Skeletal muscle tissue (tissue), 4 donors: Measurements from ENCODE around the gene SCUBE2. TPM values are rescaled to one million over a fixed set of nuclear protein-coding genes. Genes with fewer than 3 reads are reported as not detected.

ENCODE experiments used
- H3K27ac ChIP-seq: one replicate; pipeline ENCODE4 v1.7.0; 2013; ENCODE audit warnings: mild to moderate bottlenecking, low read depth, low read length, inconsistent platforms
- H3K27me3 ChIP-seq, 3 donors: one replicate each; pipeline ENCODE4 v1.7.0; 2013; ENCODE audit warnings: low read length in 3 of 3; ENCODE audit not compliant: control insufficient read depth in 3 of 3, insufficient read depth in 3 of 3
- H3K36me3 ChIP-seq, 3 donors: one replicate each; pipeline ENCODE4 v1.7.0; 2013; ENCODE audit warnings: low read length in 3 of 3; ENCODE audit not compliant: control insufficient read depth in 3 of 3, insufficient read depth in 3 of 3
- H3K4me1 ChIP-seq, 3 donors: one replicate each; pipeline ENCODE4 v1.7.0; 2013; ENCODE audit warnings: low read length in 3 of 3, mild to moderate bottlenecking in 3 of 3; ENCODE audit not compliant: control insufficient read depth in 3 of 3, insufficient read depth in 3 of 3
- H3K4me3 ChIP-seq, 3 donors: one replicate each; pipeline ENCODE4 v1.7.0; 2013; ENCODE audit warnings: low read length in 3 of 3
- H3K9ac ChIP-seq, 3 donors: one replicate each; pipeline ENCODE4 v1.7.0; 2013; ENCODE audit warnings: low read length in 3 of 3, mild to moderate bottlenecking in 3 of 3, moderate library complexity in 2 of 3, low read depth in 1 of 3
- H3K9me3 ChIP-seq, 3 donors: one replicate each; pipeline ENCODE4 v1.7.0; 2013; ENCODE audit warnings: low read length in 3 of 3; ENCODE audit not compliant: control insufficient read depth in 3 of 3
- total RNA-seq: library from RNA; depleted of rRNA; stranded (reverse); fragments of >200 nt; gene quantifications from one replicate; pipeline ENCODE4 v1.2.3, GENCODE V29; 2014
- donor health status: Osteomylitis.

The SCUBE2 gene
- total RNA-seq, 1 donor from 2014 or later = 37.1 TPM

DNA sequence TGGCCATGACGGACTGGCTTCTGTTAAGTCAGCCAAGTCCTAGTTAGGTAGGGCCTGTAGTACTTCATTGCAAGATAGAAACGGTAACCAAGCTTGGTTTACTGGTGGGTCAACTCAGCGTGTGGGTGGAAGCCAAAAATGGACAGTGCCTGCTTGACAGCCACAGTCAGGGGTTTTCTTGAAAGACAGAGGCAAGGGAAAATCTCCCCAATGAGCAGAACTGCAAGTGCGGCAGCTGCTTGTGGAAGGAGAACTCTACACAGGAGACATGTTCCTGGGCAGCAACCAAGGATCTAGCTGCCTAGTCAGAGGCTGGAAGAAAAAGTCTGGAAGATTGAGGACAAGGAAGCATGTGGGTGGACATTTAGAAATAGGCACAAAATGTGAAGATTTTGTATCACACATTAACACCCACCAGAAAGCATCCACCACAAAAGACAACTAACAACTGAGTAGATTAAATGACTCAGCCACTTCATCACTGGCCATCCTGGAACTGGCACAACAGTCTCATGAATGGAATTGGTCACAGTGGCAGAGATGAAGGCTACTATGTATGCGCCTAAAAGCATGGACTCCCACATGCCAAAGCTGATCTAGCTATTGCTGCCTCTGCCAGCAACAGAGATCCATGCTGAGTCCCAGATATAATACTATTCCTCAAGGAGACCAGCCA is 40.9 kb upstream of the SCUBE2 start:
- H3K9me3 ChIP-seq = no peaks in the 10 kb centered on the region
- H3K27me3 ChIP-seq = no peaks in the 10 kb centered on the region
- no peak overlapping the region for H3K27ac ChIP-seq
- peaks cover 0 to 12% (median 2%) of the 10 kb centered on the region in 3 donors for H3K4me1 ChIP-seq
- no peak overlapping the region for H3K9ac ChIP-seq
- no peak overlapping the region for H3K4me3 ChIP-seq
- H3K36me3 ChIP-seq = peaks cover 0 to 3% (median 0%) of the 10 kb centered on the region in 3 donors

DNA sequence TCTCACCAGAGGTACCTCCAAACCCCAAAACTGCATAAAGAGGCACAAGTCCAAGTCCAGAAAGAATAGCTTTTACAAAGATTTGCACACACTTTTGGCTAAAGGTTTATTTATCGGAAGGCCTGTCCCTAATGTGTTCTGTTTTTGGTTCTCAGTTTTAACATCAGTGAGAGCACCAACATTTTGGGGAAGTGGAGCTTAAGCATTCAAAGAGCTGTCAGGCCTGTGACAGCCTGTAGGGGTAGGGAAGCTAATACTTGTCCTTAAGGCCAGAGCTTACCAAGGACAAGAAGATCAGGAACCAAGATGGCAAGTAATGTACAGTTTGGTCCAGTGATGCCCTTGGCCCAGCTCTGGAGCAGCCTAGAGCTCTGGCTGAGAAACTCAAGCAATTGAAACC is 38.9 kb upstream of the SCUBE2 start:
- Histone ChIP-seq H3K9ac (no peak overlapping the region), H3K27ac (no peak overlapping the region), H3K27me3 (no peaks in the 10 kb centered on the region), H3K4me1 (peaks cover 0 to 12% (median 2%) of the 10 kb centered on the region in 3 donors), H3K9me3 (no peaks in the 10 kb centered on the region), H3K36me3 (no peaks in the 10 kb centered on the region), H3K4me3 (no peak overlapping the region)

DNA sequence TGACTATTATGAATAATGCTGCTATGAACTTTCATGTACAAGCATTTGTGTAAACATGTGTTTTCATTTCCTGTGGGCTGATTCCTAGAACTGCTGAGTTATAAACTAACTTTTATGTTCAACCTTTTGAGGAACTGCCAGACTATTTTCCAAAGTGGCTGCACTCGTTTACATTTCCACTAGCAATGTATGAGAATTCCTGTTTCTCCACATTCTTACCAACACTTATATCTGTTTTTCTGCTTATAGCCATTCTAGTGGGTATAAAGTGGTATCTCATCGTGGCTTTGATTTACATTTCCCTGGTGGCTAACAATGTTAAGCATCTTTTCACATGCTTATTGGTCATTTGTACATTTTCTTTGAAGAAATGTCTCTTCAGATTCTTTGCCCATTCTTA is 35.2 kb upstream of the SCUBE2 start:
- Histone ChIP-seq H3K4me1 (peaks cover 0 to 8% (median 2%) of the 10 kb centered on the region in 3 donors), H3K36me3 (no peaks in the 10 kb centered on the region), H3K9ac (no peak overlapping the region), H3K27me3 (no peaks in the 10 kb centered on the region), H3K4me3 (no peak overlapping the region), H3K9me3 (no peaks in the 10 kb centered on the region), H3K27ac (no peak overlapping the region)

DNA sequence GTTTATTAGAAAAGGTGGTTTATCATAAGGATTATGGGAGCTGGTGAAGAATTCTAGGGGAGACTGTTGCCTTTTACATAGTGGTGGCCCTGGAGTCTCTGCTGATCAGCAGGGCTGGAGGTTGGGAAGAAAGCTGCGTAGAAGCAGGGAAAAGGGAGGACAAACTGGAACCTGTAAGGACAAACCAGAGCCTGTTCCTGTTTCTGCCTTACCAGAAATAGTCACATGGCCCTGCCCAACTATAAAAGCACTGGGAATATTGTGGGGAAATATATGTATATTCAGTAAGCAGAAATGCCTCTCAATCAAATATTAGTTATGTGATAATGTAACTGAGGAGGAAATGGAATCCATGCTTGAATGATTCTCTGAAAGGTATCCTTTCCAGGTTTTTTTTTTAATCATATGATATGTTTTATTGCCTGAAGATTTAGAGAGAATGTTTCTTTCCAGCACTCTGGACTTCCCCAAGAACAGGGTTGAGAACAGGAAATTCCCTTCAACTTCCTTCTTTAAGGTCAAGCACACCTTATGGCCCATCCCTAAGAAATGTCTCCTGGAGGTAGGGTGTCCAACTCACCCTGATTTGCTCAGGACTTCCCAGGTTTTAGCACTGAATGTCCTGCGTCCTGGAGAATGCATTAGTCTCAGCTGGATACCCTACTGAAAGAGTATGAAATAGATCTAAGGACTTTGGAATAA is 33.9 kb upstream of the SCUBE2 start:
- Histone ChIP-seq H3K36me3 (no peaks in the 10 kb centered on the region), H3K9me3 (no peaks in the 10 kb centered on the region), H3K9ac (no peak overlapping the region), H3K4me3 (no peak overlapping the region), H3K27ac (no peak overlapping the region), H3K4me1 (peaks cover 0 to 5% (median 0%) of the 10 kb centered on the region in 3 donors), H3K27me3 (no peaks in the 10 kb centered on the region)

DNA sequence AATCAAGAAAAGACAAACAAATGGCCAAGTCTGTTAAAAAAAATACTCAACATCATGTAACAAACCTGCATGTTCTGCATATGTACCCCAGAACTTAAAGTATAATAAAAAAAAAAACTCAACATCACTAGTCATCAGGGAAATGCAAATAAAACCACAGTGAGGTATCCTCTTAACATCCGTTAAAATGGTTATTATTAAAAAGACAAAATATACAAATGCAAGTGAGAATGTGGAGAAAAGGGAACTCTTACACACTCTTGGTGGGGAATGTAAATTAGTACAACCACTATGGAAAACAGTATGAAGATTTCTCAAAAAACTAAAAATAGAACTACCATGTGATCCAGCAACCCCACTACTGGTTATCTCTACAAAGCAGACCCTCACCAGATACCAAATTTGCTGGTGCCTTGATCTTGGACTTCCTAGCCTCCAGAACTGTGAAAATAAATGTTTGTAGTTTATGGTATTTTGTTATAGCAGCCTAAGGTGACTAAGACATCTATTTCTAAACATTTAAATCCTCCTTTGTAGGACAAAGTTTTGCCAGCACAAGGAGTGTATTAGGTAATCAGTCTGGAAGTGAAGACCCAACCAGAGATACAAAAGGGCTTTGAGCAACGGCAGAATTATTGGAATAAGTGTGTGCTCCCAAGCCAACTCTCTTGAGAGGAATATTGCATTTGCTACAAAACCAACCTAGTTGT is 32.4 kb upstream of the SCUBE2 start:
- Histone ChIP-seq H3K9me3 (no peaks in the 10 kb centered on the region), H3K9ac (no peak overlapping the region), H3K27ac (no peak overlapping the region), H3K27me3 (no peaks in the 10 kb centered on the region), H3K4me3 (no peak overlapping the region), H3K4me1 (peaks cover 0 to 3% (median 0%) of the 10 kb centered on the region in 3 donors), H3K36me3 (no peaks in the 10 kb centered on the region)

DNA sequence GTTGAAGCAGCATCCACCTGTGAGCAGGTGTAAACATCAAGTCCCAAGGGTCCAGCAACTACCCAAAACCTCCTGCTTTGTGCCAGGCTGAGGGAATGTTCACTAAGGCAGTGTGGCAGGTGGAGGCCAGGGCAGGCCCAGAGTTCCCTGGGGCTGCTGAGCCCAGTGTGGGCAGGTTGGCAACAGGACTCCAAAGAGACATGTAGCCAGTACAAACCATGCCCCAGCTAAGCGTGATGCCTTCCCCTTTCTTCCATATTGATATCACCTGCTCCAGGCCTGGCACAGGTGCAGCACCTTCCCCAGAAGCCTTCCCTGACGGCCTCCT is 30.0 kb upstream of the SCUBE2 start:
- no peak overlapping the region for H3K4me3 ChIP-seq
- no peak overlapping the region for H3K9ac ChIP-seq
- H3K27me3 ChIP-seq = no peaks in the 10 kb centered on the region
- no peak overlapping the region for H3K27ac ChIP-seq
- H3K9me3 ChIP-seq = no peaks in the 10 kb centered on the region
- peaks cover 0 to 3% (median 0%) of the 10 kb centered on the region in 3 donors for H3K4me1 ChIP-seq
- H3K36me3 ChIP-seq = no peaks in the 10 kb centered on the region

DNA sequence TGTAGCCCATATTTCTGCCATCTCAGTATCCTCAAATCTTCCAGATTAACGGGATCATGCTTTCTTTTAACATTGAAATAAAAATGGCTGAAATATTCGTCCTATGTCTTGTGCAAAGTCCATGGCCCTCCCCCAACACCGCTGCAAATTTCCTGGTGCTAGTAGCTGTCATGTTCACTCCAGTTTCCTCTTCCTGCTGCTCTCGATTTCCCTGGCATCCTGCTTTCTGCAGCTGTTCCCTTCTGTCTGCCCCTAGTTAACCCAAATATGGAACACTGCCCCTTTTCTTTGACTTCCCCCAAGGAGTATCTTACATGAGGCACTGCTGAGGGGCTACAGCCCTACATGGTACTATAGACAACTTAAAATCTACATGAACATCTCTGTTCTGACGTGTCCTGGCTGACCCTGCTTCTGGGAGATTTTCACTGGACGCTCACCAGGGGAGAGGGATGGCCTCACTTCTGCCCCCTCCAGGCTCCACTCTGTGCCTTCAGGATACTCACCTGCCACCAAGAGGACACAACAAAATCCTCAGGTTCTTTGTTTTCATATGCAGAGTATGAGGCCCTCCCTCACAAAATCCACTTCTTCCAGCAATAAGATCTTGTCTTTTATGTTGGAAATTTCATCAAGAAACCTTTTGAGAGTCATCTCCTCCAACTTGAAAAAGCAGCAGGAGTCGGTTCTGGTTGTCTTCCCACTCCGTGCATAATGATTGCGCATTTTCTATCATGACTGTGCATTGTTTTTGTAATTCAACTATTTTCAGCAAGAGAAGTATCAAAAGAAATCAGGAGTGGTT is 29.5 kb upstream of the SCUBE2 start:
- Histone ChIP-seq H3K36me3 (no peaks in the 10 kb centered on the region), H3K4me1 (peaks cover 0 to 3% (median 0%) of the 10 kb centered on the region in 3 donors), H3K27me3 (no peaks in the 10 kb centered on the region), H3K9me3 (no peaks in the 10 kb centered on the region), H3K9ac (no peak overlapping the region), H3K27ac (no peak overlapping the region), H3K4me3 (no peak overlapping the region)

DNA sequence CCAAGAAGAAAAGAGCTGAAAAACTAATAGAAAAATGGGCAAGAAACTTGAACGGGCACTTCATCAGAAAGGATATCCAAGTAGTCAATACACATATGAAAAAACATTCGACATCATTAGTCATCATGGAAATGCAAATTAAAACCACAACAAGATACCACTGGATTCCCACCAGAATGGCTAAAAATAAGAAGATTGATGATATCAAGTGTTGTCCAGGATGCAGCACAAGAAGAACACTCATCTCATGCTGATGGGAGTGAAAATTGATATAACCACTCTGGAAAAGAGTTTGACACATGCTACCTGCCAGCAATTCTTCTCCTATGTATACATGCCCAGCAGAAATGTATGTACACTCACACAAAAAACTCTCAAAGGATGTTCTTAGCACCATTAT is 26.9 kb upstream of the SCUBE2 start:
- peaks cover 0 to 3% (median 0%) of the 10 kb centered on the region in 3 donors for H3K4me1 ChIP-seq
- no peaks in the 10 kb centered on the region for H3K27me3 ChIP-seq
- H3K27ac ChIP-seq = no peak overlapping the region
- peaks cover 0 to 2% (median 0%) of the 10 kb centered on the region in 3 donors for H3K9me3 ChIP-seq
- H3K36me3 ChIP-seq = no peaks in the 10 kb centered on the region
- H3K9ac ChIP-seq = no peak overlapping the region
- H3K4me3 ChIP-seq = no peak overlapping the region

DNA sequence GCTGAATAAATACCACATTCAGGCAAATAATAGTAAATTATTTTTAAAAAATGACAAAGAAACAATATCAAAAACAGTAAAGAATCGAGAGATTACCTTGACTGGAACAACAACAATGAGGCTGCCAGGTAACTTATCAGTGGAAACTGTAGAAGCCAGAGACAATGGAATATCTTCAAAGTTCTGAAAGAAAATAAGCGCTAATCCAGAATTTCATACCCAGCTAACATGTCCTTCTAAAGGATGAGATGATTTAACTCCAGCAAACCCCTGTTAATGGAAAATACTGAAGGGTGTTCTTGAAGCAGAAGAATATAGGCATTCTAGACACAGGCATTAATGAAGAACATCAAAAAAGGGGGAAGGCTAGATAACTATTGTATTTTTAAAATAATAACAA is 20.7 kb upstream of the SCUBE2 start:
- H3K27me3 ChIP-seq = no peaks in the 10 kb centered on the region
- H3K4me3 ChIP-seq = no peak overlapping the region
- no peak overlapping the region for H3K9ac ChIP-seq
- peaks cover 0 to 2% (median 1%) of the 10 kb centered on the region in 3 donors for H3K9me3 ChIP-seq
- no peak overlapping the region for H3K27ac ChIP-seq
- H3K36me3 ChIP-seq = peaks cover 0 to 4% (median 0%) of the 10 kb centered on the region in 3 donors
- no peaks in the 10 kb centered on the region for H3K4me1 ChIP-seq
